Gastrocnemius medialis (tissue), 4 donors: ENCODE results near the gene CBR4.

Source experiments
- CTCF ChIP-seq, 5 experiments: fragments of 450-650 bp in 3 of 5; fragments of 200-600 bp in 2 of 5; sonication (generic) in 2 of 5; IDR thresholded peaks in 4 of 5; conservative IDR thresholded peaks in 1 of 5; 1 replicate in 4 of 5; 2 replicates in 1 of 5; pipeline ENCODE4 v1.5.1; 2016 to 2019; ENCODE audit warnings: antibody characterized with exemption in 5 of 5, mild to moderate bottlenecking in 3 of 5, moderate library complexity in 3 of 5
- POLR2A ChIP-seq, 2 donors: fragments of 450-650 bp; IDR thresholded peaks; one replicate each; pipeline ENCODE4 v1.6.1; 2017; ENCODE audit warnings: antibody characterized with exemption in 2 of 2, mild to moderate bottlenecking in 2 of 2, moderate library complexity in 2 of 2

- TF ChIP-seq POLR2A (IDR thresholded peaks at IDR 0.05): no peak
- no peak for TF ChIP-seq CTCF (IDR thresholded peaks at IDR 0.05 in 4 of 5, conservative IDR thresholded peaks at IDR 0.05 in 1 of 5)
These were observed 27.5 kb upstream of the CBR4 start for GRCh38 chr4:169037506-169037905.
